GM18502 (cell line): ENCODE results near the gene SEMA3E.
"Not testable (repeated sequence)": the region's sequence is repeated elsewhere in the genome, so short reads cannot be mapped to it uniquely, and the experiment has no call there.

Experiments
- ATAC-seq: cut with Tn5 transposase; IDR thresholded peaks from one replicate; pipeline ENCODE4 v1.9.1; 2021; ENCODE audit warnings: mild to moderate bottlenecking; ENCODE audit not compliant: unreplicated experiment, poor library complexity

The SEMA3E gene

DNA sequence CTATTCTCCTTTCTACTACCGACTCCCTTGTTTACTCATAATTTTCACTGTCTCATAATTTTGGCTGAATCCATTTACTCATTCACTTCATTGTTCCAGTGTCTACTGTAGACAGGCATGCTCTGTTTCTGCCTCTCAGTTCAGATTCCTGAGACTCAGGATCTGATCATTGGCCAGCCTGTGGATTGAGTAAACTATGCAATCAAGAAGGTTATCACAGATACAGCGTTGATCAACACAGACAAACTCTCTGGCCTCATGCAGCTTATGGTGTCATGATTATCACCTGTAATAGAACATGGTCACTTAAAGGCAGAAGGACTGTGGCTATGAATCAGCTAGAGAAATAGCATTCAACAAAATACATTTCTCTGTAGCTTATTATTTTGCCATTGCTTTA lies 86.0 kb downstream of the SEMA3E start:
- ATAC-seq = no peak

GRCh38 chr7:83562289-83562688 lies 86.7 kb downstream of the SEMA3E start:
- ATAC-seq = no peak

DNA sequence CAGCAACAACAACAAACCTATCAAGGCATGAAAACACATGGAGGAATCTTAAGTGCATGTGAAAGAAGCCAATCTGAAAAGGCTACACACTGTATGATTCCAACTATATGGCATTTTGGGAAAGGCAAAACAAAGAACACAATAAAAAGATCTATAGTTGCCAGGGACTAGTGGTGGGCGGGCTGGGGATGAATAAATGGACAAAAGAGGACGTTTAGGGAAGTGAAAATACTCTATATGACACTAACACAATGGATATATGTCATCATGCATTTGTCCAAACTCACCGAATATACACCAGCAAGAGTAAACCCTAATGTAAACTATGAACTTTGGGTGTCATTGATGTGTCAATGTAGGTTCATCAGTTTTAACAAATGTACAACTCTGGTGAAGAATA lies 89.1 kb downstream of the SEMA3E start:
- ATAC-seq = no peak

GRCh38 chr7:83552556-83552955 lies 96.4 kb downstream of the SEMA3E start:
- ATAC-seq = not testable (repeated sequence)

- no peak for ATAC-seq
Observed at GRCh38 chr7:83550100-83550499, 98.8 kb downstream of the SEMA3E start.

DNA sequence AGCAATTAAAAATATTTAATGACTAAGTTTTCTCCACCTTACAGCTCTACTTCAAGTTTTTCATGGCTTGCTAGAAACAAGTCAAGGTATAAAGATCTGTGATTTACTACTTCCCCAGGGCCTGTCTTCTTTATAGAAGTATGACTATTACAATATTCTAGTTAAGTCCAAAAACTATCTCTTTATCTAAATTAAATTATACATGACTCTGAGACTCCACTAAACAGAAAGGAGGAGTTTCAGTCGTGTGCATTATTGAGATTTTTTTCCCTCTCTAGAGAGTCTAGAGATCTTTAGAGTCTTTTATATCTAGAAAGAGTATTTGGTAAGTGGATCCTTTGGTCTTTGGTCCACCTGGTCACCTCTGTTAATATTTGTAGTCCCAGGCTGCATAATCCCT lies 100.7 kb downstream of the SEMA3E start:
- ATAC-seq = no peak

GRCh38 chr7:83547526-83547925 lies 101.4 kb downstream of the SEMA3E start:
- peak; percentile 76 for ATAC-seq

GRCh38 chr7:83546586-83546985 lies 102.4 kb downstream of the SEMA3E start:
- no peak for ATAC-seq

- no peak for ATAC-seq
Observed at GRCh38 chr7:83541187-83541960, 107.6 kb downstream of the SEMA3E start.

DNA sequence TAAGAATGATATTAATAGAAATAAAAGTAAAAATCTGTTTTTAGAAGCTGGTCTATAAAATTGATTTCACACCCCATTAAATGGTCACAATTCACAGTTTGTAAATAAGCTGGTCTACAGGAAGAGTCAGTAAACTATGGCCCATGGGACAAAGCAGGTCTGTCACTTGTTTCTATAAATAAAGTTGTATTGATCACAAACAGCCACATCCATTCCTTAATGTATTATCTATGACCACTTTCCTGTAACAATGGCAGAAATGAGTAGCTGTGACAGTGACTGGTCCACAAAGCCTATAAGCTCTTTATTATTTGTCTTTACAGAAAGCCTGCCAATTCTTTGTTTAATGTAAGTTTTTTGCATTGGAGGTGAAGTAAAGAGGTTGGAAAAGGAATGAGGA lies 114.5 kb downstream of the SEMA3E start:
- ATAC-seq = no peak

- ATAC-seq = no peak
Observed at GRCh38 chr7:83532219-83532618, 116.7 kb downstream of the SEMA3E start.

- no peak for ATAC-seq
Observed at GRCh38 chr7:83531766-83532165, 117.2 kb downstream of the SEMA3E start.

GRCh38 chr7:83528925-83529423 lies 120.0 kb downstream of the SEMA3E start:
- ATAC-seq = no peak

- no peak for ATAC-seq
Observed at GRCh38 chr7:83524277-83525075, 124.5 kb downstream of the SEMA3E start.

GRCh38 chr7:83520726-83521125 lies 128.2 kb downstream of the SEMA3E start:
- ATAC-seq = no peak

DNA sequence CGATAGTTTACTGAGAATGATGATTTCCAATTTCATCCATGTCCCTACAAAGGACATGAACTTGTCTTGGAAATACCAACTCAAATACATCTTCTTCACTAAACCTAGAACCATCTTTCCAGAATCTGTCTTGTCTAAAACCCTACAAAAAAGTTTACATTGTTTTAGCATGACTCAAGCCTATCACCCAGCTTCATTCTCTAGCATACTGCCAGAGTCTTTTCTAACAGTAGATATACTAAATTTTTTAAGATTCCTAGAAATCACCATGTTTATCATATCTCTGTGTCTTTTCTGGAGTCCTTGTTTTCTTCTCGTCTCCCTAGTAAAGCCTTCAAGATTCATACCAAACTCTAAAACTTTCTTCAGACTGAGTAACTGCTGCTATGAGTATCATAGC lies 129.7 kb downstream of the SEMA3E start:
- ATAC-seq = no peak

DNA sequence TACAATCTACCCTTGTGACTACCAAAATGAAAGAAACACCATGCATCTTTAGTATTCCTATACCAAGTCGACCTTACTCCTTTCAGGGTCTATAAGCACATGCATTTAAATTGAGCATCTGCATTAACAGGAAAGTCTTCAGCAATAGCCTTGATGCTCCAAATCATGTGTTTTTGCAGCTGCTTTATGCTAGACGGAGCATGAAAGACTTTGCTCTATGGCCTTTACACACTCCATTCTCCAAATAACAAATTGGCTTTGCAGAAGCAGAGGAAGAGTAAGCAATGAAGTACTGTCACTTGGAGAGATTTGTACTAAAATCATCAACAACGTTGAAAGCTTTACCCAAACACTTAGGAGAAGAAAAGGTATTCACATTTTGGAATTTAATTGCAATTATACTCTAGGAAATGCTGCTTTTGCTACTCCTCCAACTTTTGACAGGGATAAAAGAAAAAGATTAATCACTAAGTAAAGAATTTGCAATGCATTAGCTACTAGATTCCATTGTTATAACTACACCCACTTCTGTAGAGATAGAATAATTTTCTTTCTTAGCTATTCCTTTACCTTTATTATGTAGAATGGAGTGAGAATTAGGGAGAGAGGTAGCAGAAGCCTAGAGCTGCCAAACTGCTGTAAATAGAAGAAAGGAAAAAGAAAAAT lies 131.8 kb downstream of the SEMA3E start:
- ATAC-seq = no peak

DNA sequence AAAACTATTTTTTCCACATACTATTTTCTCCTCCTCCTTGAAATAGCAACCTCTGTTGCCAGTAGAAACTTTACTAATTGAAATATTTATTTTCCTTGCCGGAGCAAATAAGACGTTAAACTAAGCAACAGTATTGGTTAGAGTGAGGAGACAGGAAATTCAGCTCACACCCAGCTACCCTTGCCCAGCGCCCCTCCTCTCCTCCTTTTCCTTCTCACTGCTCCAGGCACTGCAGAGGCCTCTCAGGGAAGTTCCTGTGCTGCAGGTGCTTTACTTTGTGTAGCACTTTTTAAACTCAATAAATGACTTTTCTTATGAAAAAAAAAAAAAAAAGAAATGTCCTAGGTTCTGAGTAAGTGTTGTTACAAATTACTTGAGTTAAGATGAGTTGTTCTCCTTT lies 134.0 kb downstream of the SEMA3E start:
- ATAC-seq = no peak

- ATAC-seq = no peak
Observed at GRCh38 chr7:83509255-83510021, 139.5 kb downstream of the SEMA3E start.

DNA sequence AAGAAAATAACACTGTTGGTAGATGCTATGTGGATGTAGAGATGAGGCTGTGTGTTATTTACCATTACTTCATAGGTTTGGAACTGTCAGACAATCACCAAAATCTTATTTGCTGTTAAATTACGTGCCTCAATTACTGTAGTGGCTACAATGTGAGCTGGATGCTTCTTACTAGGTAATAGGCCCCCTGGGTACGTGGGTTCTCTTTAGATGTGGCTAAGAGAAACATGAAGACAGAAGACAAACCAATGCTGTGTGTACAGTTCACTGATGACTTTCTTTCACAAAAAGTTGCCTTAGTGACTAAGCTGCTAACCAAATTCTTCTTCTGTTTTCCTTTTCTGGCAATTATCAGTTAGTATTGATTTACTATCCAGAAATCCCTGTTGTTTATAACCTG lies 144.6 kb downstream of the SEMA3E start:
- ATAC-seq = no peak
